ENCODE data around the gene LRRC28.
A peak's percentile ranks its signal among the peaks of the same experiment; 100 is the strongest.

Gene LRRC28

DNA sequence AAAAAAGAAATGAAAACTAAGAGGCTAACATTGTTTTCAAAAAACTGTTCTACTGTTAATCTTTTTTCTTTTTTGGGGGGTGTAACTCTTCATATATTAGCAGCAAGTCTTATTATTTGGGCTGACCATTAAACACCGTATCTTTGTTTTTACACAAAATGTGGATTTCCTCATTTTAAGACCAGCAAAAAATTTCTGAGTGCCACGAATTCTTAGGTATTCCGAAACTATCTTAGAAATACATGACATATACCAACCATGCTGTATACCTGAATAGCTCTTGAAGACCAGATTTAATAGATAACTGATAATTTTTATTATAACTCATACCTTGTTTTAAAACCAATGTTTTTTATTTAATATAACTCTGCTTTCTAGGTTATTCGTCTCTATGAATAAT, 1.3 kb upstream of the LRRC28 start:
- DNase-seq: no peak

DNA sequence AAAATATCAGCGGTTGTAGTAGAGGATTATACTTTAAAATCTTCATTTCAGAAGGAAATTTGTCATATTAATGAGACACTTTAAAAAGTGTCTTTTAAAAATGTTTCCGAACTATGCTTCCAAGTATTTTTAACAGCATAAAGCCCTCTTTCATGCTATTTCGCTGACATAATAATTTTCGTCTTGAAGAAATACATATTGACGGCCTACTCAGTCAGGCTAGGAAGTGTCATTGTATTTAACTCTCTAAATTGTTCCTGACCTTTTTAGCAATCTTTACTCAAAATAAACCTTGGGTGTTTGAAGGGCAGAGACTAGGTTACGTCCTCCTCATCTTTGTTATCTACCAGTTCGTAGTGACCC, 806 bp upstream of the LRRC28 start:
- no peak for DNase-seq

DNA sequence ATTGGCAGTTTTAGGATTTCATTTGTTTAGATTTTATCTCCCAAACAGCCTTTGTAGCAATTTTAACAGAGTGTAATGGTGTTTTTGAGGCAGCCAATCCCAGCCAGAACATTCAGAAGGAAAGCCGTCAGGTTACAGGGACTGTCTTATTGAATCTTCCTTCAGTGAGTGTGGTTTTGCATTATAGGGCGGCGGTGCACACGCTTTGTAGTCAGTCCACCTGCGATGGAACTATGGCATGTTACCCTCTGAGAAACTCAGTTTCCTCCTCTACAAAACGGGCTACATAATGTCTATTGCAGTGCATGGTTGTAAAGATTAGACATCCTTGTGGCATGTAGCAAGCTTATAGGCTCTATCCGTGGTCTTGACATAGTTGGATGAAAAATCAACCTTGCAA, 1.0 kb downstream of the LRRC28 start:
- DNase-seq: no peak

DNA sequence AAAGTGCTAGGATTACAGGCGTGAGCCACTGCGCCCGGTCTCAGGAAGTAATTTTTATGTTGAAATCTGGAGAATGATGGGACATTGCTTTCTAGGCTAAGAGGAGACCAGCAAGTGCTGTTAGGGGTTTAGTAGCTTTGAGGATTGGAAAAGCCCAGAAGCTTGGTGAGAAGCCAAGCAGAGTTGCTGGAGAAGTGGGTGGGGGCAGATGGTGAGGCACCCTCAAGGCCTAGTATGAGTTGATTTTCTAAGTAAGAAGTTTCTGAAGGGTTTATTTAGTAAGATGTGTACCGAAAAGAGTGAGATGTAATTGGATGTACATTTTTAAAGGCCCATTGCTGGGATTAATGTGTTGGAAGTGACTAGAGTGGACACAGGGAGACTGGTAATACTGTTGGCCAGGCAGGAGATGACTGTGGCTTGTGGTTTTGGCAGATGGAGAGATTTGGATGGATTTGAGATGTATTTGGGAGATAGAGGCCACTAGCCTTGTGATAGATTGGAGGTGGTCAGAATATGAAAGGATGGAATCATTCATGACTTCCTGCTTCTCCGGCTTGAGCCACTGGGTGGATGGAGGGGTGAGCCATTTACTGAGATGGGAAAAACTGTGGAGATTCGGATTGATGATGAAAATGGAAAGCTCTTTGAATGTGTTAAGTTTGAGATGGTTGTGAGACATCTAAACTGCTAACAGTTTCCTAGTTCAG, 2.3 kb downstream of the LRRC28 start:
- DNase-seq: no peak

DNA sequence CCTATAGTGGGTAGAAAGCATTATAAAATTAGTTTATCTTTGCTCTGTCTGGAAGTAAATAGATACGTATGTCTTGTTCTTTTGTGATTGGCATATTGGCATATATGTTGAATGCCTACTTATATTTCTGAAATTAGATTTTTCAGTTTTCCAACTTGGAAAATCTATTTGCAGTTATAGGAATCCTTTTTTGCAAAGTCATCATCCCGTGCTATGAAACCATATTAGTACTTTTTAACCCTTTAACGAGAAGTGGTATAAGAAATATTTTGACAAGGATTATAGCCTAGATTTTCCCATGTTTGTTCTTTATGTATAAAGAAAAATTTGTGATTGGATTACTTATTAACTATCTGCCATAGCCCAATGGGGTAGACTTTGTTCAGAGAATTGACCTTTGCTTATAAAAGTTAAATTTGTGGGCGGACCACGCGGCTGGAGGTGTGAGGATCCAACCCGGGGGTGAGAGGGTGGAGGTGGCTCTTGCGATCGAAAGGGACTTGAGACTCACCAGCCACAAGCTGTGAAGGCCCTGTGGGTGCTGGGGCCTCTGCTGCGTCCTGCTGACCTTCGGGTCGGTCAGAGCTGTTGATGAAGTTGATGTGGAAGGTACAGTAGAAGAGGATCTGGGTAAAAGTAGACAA, 5.9 kb downstream of the LRRC28 start:
- no peak for DNase-seq

DNA sequence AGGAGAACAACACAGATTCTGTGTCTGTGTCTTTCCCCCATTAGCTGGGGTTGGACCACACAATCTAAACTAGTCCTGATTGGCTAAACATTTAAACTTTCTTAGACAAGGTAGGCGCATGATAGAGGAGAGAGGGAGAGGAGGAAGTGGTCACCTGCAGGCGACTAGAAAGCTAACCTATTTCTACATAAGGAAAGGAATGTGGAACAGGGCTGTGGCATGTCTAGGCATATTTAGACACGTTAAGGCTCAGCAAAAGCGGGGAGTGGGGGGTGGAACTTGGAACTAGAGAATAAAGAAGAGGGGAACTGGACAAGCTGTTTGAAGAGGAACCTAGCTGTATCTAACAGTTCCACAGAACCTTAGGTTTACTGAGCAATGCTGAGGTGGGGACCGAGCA, 12.8 kb downstream of the LRRC28 start:
- DNase-seq: no peak

DNA sequence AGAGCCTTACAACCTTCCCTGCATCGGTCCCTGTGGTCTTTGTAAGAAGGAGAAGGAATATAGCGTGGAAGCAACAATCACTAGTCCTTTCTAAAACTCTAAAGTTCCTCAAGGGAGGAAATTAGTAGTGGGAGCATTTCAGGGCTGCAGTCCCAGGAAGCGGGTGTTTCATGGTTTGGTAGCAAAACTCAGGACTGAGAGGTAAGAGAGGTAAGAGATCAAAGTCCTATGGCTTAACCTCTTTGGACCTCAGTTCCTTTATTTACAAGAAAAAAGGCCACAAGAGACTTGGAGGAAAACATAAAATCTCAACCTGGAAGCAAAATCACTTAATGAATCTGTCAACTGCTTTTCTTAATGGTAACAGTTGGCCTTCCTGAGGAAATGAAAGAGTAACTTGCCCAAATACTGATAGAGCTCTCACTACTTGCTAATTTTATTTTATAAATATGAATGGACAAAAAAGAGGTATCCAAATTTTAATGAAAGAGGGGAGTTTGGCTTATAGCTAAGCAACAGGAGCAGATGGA, 14.3 kb downstream of the LRRC28 start:
- DNase-seq: no peak

DNA sequence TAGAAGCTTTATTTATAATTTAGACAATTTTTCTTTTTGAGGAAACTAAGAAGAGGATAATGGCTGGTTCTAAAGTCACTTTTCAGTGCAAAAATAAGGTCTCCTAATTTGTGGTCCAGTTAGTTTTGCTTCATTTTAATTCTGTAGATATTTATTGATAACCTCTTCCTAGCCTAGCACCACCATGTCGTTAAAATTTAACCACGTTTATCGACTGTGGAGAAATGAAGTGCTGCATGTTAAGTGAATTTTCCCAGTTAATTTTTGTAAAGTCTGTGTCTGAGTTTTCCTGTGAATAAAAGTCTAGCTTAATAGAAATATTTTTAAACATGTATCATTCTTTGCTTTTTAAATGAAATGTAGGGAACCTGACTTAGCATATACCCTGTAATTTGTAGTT, 16.7 kb downstream of the LRRC28 start:
- DNase-seq: no peak

DNA sequence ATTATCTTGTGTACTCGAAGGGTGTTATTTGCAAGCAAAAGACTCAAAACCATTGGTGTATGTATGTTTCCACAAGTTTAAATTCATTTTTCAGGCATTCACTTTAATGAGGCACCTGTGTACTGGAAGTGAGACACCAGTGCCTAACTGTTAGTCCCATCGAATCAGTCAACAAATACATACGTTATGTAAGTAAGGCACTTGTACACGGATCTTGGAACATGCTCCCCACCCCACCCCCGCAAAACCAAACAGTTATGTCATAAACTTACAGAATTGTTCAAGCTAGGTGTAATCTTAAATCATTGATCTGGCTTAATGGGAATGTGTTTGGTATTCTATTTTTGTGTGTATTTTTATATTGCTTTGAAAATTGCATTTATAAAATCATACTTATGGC, 17.1 kb downstream of the LRRC28 start:
- DNase-seq: no peak

DNA sequence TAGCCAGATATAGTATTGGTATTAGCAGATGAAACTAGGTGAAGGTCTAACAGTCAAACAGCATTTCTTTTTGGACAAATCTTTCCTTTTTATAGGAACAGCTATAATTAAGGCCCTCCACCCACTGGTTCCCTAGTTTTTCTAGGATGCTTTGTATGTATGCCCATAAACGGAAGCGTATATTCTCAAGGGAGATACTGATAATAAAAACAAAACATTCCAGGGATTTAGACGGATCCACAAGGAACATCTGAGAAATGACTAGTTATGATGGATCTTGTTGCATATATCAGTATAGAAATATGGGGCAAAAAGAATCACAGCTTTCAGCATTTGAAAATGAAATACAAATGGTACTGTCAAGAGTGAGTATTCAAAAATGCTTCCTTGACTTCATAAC, 22.5 kb downstream of the LRRC28 start:
- DNase-seq: no peak

DNA sequence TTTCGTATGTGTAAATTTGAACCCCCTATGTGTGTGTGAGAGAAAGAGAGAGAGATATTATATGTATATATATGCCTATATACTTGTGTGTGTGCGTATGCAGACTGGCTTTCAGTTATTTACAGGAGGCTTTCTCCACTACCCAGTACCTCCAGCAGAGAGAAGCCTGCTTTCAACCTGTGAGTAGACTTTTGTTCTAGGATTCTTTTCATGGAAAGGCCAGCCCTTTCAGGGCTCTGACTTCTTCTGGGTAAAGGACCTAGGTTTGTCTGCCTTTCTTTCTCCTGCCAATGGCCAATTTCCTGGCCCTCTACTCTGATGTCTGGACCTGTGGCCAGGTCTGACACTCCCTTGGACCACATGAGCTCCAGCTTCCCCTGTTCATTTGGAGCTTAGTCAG, 23.8 kb downstream of the LRRC28 start:
- DNase-seq: no peak

DNA sequence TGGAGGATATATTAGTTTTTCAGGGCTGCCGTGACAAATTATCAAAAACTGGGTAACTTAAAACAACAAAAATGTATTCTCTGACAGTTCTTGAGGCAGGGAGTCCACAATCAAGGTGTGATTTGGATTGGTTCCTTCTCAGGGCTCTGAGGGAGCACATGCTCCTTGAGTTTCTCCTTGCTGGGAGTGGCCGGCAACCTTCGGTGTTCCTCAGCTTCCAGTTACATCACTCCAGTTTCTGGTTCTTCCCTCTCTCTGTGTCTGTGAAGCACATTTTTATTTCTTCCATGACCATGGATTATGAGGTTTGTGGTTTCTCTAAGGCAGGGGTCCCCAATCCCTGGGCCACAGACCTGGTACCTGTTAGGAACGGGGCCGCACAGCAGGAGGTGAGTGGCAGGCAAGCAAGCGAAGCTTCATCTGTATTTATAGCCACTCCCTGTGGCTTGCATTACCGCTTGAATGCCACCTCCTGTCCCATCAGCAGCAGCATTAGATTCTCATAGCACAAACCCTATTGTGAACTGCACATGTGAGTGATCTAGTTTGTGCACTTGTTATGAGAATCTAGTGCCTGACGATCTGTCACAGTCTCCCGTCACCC, 24.3 kb downstream of the LRRC28 start:
- no peak for DNase-seq

DNA sequence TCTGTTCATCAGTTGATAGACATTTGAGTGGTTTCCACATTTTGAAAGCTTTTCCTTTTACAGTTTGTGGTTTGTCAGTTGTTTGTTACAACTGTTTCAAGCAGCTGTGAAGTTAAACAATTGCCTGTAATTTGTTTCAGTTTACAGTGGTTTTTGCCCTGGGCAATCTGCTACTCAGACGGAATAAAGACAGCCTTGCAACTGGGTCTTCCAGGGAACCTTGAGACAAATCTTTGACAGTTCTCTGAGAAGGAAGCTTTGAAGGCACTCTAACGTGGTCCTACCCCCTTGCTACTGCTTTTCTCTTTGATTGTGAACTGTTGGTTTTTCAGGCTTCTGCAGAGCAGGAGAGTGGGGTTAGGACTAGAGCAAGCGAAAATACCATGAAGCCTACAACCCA, 28.0 kb downstream of the LRRC28 start:
- no peak for DNase-seq

DNA sequence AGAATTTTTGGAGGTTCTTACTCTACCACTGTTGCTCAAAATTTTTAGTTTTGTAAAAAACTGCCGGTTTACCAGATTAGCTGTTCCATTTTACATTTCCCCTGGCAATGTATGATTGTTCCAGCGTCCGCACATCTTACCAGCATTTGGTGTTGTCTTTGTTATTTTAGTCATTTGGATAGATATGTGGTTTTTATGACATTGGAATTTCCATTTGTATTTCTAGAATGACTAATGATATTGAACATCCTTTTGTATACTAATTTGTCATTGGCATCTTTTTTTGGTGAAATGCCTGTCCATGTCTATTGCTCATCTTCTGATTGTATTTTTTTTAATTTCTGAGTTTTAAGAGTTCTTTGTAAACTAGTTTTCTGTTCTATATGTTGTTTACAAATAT, 28.5 kb downstream of the LRRC28 start:
- no peak for DNase-seq

DNA sequence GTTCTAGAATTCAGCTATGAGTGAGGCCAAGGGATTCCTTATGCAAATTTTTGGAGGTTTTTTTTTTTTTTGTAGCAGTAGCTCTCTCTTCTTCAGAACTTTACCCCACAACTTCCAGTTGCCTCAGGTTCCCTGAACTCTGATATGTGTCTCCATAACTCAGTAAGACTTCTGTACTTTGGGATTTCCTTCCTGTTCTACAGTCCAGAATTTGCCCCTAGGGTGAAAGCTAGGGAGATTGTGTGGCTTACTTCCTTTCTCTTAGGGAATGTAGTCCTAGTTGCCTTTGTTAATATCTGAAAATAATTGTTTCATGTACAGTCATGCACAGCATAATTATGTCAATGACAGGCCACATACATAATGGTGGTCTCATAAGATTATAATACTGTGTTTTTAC, 30.8 kb downstream of the LRRC28 start:
- no peak for DNase-seq

DNA sequence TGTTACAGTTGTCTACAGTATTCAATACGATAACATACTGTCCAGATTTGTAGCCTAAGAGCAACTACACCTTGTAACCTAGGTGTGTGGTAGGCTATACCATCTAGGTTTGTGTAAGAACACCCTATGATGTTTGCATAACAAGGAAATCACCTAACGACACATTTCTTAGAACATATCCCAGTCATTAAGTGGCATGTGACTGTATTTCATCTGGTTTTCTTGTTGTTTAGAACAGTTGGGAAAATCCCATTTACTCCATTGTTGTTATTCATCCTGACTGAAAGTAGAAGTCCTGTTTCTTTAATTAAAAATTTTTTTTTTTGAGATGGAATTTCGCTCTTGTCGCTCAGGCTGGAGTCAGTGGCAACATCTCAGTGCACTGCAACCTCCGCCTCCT, 31.3 kb downstream of the LRRC28 start:
- no peak for DNase-seq

DNA sequence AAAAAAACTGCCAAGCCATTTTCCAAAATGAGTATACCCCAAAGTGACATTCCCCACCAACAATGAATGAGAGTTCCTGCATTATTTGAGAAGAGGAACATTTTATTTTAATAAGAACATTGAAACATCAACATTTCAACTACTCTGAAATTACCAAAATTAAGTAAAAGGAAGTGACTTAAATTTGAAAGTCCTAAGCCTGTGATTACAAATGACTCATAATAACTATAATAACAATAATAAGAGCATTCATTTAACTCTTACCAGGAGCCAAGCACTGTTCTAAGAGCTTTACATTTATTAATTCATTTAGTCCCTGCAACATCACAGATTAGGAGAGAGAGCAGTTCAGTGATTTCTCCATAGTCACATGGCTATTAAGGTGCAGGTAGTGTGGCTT, 32.4 kb downstream of the LRRC28 start:
- no peak for DNase-seq

DNA sequence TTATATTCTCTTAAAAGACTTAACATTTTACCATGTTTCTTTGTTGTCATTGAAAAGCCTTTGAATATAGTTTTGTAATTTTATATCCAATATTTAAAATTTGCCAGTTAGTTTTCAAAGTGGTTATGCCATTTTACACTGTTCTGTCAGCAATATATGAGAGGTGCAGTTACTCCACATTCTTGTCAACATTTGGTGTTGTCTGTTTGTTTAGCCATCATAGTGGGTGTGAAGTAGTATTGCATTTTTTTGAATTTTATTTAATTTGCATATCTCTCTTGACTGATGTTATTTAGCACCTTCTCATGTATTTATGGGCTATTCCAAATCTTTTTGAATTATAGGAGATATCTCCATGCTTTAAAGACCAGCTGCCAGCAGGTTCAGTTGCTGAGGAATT, 40.4 kb downstream of the LRRC28 start:
- DNase-seq: no peak

DNA sequence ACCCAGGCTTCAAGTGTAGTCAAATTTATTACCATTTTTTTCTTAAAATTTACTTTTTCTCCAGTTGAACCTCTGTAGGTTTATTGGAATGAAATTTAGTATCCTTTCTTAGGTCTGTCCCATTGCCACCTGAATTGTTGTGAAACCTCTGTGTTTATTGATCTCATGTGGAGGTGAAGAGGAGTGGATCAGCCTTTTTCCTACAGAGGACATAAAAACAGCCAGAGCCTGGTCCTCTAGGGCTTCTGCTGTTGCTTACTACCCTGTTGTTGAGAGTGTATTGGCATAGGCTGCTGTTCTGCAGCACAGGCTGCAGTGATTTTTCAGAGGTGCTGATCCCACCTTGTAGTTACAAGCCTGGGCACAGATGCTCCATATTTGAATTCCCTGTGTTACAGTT, 44.6 kb downstream of the LRRC28 start:
- no peak for DNase-seq

DNA sequence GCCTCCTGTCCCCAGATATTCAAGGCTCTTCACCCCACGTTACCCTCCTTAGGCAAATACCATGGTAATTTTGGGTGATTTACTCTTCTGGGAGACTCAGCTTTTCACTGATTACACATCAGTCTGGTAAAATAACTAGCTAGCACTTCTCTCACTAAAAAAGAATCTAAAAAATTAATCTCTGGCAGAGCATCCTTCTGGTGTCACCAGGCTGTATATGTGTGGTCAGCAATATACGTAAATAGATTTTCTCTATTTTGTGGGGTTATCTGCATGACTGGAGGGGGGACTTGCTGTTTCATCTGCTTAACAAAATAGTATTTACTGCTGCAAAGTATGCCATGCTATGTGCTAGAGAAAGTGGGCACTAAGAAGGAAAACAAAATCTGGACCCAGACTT, 45.1 kb downstream of the LRRC28 start:
- no peak for DNase-seq

DNA sequence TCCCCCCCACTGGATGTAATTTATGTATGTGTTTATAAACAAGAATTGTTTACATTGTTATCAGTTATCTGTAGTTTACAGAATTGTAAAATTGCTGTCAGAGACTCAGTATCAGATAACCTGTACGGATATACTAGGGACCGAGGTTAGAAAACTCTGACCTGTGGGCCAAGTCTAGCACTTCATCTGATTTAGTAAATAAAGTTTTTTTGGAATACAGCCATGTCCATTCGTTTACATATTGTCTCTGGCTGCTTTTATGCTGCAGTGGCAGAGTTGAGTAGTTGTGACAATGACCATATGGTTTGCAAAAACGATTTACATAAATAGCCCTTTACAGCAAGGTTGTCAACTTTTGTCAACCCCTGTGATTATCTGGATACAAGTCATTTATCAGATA, 52.6 kb downstream of the LRRC28 start:
- no peak for DNase-seq

DNA sequence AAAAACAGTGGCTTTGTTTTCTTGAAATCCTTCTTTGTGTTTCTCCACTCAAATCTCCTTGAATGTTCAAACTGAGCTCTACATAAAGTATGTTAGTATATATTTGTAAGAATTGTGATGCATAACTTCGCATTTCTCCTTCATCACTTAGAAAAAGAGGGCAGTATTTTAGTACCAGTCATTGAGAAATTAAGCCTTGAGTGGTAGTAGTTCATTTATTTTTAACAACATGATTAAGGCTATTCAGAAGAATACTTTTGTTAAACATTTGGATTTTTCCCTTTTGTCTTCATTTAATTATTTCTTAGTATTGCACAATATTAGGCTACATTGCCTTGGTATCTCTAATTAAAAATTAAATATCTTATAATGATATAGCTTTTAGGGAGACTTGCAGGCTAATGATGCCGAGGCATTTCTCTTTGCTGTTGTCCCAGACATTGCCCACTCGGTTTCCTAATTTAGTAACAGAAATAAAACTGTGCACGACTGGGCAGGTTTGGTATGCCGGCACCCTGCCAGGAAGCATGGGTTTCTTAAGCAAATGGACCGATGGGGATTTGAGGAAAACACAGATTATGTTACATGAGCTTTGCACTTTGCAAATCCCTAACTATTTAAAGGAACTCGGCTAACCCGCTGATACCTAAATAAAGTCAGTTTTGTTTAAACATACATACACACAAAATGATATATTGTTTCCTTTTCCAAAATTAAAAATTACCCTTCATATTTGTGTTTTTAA, 54.7 kb downstream of the LRRC28 start:
- peak; percentile 68 for DNase-seq

DNA sequence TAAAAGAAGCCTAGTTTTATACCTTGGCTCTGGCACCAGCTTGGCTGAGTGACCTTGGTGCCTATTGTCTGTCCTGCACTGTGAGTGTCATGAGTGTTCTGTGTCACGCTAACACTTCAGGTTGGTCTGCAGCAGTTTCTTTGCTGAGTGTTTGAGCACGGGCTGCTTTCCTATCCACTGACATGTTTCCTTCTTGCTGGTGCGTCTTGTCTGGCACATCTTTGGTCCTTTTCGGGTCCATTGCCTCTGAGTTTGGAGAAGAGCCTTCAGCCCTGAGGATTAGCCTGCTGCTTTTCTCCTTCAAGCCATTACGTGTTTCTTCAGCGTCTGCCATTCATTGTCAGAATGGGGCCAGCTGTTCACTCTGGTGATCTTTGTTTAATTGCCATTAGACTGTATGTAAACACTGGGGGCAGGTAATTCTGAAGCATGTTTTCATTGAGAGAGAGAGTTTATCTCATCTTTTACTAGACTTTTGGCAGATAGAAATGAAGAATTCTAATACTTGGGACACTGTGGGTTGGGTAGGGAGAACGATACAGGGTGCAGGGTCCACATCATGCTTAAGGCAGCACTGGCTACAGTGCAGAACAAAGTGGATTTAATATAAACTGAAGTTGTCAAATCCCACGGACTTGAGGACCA, 55.5 kb downstream of the LRRC28 start:
- no peak for DNase-seq

All from right hindlimb (tissue), 1 donor.